Mononuclear cell (primary cell): ENCODE results near the gene AUTS2. TPM values are rescaled to one million over a fixed set of nuclear protein-coding genes. Genes with fewer than 3 reads are reported as not detected.

ENCODE experiments used
- H3K27me3 ChIP-seq: 2 replicates; pipeline ENCODE4 v1.6.0; 2011; ENCODE audit warnings: low read length, control low read depth; ENCODE audit not compliant: insufficient read depth
- H3K4me1 ChIP-seq: 2 replicates; pipeline ENCODE4 v1.5.1; 2011; ENCODE audit warnings: mild to moderate bottlenecking, low read length, control low read depth; ENCODE audit not compliant: insufficient read depth
- H3K4me3 ChIP-seq: 2 replicates; pipeline ENCODE4 v1.5.1; 2011; ENCODE audit warnings: mild to moderate bottlenecking, low read length, moderate library complexity
- H3K9me3 ChIP-seq: 2 replicates; pipeline ENCODE4 v1.5.1; 2011; ENCODE audit warnings: low read depth, mild to moderate bottlenecking, control low read depth, low read length
- total RNA-seq: library from RNA; depleted of rRNA; stranded (reverse); fragments of >200 nt; gene quantifications from one replicate; pipeline ENCODE4 v1.2.3, GENCODE V29; 2012

The AUTS2 gene
- total RNA-seq, 1 donor = 16.5 TPM

DNA sequence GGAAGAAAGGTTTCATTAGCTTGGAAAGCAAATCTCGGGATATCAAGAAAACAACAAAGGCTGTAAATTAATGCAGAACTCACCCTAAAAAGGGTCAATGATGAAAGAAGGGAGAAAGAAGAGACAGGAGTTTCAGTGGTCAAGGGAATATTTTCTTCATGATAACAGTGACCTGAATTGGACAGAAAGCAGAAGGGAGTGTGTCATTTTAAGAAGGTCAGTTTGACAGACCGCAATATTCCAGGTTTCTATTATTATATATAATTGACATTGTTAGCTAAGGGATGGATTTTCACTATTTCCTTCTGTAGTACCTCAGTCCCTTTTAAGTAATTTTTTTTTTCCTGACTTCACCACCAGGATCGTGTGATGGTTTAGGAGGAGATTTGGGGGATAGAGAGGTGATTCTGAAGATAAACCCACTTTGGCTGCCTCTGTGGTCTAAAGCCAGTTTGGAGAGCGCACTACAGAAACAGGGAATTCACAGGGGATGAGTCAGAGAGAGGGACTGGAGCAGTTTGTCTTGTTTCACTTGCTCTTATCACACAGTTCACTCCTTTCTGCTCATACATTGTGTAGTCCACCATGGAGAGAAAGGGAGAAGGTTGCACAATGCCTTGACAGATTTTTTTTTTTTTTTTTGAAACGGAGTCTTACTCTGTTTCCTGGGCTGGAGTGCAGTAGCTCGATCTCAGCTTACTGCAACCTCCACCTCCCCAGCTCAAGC lies 417.9 kb downstream of the AUTS2 start:
- Histone ChIP-seq H3K9me3 (no peaks in the 10 kb centered on the region), H3K4me1 (no peaks in the 10 kb centered on the region), H3K4me3 (no peak overlapping the region), H3K27me3 (no peaks in the 10 kb centered on the region)

DNA sequence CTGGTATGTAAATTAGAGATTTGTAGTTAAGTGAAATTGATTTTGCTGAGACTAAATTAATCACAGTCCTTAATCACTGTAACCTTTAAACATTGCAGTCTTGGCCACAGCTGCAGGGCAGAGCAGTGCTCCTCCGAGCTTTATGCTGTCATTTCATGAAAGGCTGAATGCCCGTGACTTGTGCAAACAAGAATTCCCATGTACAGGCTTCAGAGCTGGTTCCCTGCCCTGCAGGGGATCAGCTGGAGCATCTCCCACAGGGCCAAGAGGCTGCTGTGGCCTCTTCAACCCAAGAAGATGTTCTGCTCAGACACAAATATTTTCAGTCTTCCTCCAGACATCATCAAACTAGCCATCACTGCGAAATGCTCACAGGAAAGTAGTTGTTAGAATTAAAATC lies 419.1 kb downstream of the AUTS2 start:
- no peak overlapping the region for H3K4me3 ChIP-seq
- H3K4me1 ChIP-seq = no peaks in the 10 kb centered on the region
- H3K27me3 ChIP-seq = no peaks in the 10 kb centered on the region
- H3K9me3 ChIP-seq = no peaks in the 10 kb centered on the region

DNA sequence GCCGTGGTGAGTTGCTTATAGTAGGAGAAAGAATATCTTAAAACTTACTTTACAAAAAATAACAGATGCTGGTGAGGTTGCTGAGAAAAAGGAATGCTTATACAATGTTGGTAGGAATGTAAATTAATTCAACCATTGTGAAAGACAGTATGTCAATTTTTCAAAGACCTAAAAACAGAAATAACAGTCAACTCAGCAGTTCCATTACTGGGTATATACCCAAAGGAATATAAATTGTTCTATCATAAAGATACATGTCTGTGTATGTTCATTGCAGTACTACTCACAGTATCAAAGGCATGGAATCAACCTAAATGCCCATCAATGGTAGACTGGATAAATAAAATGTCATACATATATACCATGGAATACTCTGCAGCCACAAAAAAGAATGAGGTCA lies 420.4 kb downstream of the AUTS2 start:
- H3K27me3 ChIP-seq = no peaks in the 10 kb centered on the region
- H3K9me3 ChIP-seq = no peaks in the 10 kb centered on the region
- H3K4me3 ChIP-seq = no peak overlapping the region
- H3K4me1 ChIP-seq = no peaks in the 10 kb centered on the region

DNA sequence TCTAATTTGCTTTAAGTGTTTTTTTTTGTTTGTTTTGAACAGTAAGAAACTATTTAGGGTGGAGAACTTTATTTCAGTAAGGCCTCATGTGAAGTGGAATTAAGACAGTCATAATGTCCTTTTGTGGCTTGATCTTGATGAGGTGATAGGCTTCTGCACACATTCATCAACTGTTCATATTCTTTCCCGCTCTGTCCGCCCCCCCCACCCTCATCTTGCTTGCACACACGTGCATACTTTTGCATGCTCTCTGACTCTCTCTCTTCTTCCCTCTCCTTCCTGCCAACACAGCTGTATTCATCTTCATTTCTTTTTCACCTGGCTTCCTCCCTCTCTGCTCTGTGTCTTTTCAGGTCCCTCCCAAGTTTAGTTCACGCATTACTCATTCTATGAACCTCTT lies 429.6 kb downstream of the AUTS2 start:
- H3K4me3 ChIP-seq = no peak overlapping the region
- no peaks in the 10 kb centered on the region for H3K27me3 ChIP-seq
- H3K9me3 ChIP-seq = no peaks in the 10 kb centered on the region
- no peaks in the 10 kb centered on the region for H3K4me1 ChIP-seq

DNA sequence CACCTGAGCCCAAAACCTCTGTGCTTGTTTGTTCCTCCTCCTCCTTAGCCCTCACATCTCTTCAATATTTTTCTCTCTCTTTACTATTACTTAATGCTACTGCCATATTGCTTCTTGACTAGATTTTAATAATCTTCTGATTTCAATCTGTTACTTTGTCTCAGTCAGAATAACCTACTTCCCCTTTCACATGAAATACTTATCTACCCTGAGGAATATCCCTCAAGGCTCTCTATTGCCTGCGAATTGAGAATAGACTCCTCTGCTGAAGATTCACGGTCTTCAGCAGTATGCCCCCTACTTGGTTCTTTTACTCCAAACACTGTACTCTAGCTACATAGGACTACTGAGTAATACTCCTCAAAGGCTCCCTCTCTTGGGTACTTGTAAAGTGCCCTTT lies 430.3 kb downstream of the AUTS2 start:
- no peak overlapping the region for H3K4me3 ChIP-seq
- no peaks in the 10 kb centered on the region for H3K27me3 ChIP-seq
- H3K9me3 ChIP-seq = no peaks in the 10 kb centered on the region
- no peaks in the 10 kb centered on the region for H3K4me1 ChIP-seq

DNA sequence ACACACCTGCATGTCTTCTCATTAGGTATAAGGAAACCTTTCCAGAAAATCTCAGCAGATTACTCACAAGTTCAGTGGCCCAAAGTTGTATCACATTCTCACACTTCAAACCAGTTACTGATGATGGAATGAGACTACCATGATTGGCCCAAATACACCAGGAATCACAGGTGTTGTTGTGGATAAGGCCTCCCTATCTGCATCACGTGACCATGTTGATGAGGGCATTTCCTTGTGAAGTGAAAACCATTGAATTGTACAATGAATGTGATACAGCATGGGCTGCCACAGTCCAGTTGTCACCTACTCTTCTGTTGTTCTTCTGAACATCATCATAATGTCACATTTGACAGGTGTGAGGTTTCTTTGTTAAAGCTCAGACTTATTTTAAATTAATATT lies 431.7 kb downstream of the AUTS2 start:
- no peaks in the 10 kb centered on the region for H3K27me3 ChIP-seq
- no peaks in the 10 kb centered on the region for H3K9me3 ChIP-seq
- no peaks in the 10 kb centered on the region for H3K4me1 ChIP-seq
- no peak overlapping the region for H3K4me3 ChIP-seq

DNA sequence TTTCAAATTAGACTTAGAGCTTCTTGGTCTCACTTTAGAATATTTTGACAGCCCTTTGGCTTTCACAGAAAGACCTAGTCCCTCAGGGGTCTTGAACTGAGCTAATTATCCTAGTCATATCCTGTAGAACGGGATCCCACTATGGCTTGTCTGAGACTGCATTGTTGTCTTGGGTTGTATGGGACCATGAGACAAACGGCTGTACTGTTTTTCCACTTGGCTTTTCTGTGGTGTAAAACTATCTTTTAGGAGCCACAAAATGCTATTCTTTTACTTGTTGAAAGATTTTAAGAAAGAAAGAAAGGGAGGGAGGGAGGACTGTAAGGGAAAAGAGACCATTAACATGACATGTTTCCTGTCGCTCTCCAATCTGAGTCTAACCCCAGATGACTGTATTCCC lies 432.5 kb downstream of the AUTS2 start:
- Histone ChIP-seq H3K27me3 (no peaks in the 10 kb centered on the region), H3K4me3 (no peak overlapping the region), H3K4me1 (no peaks in the 10 kb centered on the region), H3K9me3 (no peaks in the 10 kb centered on the region)

DNA sequence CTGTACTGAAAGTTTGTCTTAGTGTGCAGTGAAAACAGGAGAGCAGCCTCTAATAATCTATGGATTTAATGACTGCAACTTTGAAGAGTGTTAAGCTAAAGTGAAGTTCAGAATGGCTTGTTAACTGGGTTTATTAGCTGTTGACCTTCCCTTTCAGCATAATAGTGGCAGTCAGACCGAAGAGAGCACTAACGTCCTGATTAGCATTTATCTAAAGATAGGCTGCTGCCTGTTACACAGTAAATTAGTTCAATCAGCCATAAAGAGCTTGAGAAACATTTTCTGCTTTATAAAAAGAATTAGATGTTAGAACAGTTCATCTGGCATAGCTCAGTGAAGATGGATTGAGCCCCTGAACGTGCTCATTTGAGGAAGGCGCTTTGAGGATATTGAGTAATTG lies 433.0 kb downstream of the AUTS2 start:
- no peaks in the 10 kb centered on the region for H3K4me1 ChIP-seq
- H3K9me3 ChIP-seq = no peaks in the 10 kb centered on the region
- no peak overlapping the region for H3K4me3 ChIP-seq
- no peaks in the 10 kb centered on the region for H3K27me3 ChIP-seq

DNA sequence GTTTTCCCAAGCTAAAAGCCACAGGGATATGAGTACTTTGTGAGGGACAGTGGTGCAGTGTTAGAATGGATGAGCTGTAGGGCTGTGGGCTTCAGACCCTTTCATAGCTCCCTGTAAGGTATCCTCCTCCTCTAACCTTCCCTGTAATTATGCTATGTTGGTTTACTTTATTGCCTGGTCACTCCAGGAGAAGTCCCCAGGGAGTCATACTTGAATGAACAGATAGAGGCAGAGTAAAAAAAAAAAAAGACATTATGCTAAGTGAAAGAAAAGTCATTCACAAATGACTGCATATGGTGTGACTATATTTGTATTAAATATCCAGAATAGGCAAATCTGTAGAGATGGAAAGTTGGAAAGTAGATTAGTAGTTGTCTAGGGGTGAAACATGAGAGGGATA lies 434.4 kb downstream of the AUTS2 start:
- no peak overlapping the region for H3K4me3 ChIP-seq
- no peaks in the 10 kb centered on the region for H3K4me1 ChIP-seq
- no peaks in the 10 kb centered on the region for H3K27me3 ChIP-seq

DNA sequence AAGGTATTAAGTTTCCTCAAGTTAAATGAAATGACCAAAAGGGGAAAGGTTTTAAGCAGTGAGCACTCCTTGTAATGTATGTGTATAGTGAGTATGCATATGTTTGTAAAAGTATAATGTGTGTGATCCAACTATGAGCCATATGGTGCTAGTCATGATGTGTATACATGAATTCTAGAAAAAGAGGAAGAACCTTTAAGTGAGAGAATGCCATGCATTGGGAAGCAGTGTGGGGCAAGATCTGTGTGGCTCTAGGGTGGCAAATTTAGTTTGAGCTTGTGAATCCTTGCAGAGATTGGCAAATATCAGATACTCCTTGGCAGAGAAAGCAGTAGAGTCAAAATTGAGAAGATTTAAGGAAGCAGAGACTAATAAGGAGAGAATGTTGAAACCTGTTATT lies 435.0 kb downstream of the AUTS2 start:
- Histone ChIP-seq H3K27me3 (no peaks in the 10 kb centered on the region), H3K9me3 (no peaks in the 10 kb centered on the region), H3K4me1 (no peaks in the 10 kb centered on the region), H3K4me3 (no peak overlapping the region)

More for the DNA sequence above, 434.4 kb downstream of the AUTS2 start:
- H3K9me3 ChIP-seq = no peaks in the 10 kb centered on the region

DNA sequence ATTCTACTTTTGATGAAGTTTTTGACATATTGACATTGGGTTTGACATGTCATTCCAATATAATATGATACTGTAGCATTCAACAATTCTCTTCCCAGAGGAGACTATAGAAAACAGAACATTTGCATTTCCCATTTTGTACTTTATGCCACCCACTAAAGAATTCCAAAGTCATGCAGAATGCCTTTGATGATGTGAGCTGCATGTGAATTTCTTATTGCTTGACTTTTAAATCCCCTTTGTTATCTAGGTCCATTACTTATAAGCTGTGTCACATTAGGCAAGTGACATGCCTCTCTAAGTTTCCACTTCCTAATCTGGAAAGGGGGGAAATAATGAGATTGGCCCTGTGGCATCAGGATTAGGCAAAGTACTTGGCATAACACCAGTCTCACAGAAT lies 436.7 kb downstream of the AUTS2 start:
- H3K4me3 ChIP-seq = no peak overlapping the region
- H3K27me3 ChIP-seq = no peaks in the 10 kb centered on the region
- H3K9me3 ChIP-seq = no peaks in the 10 kb centered on the region
- no peaks in the 10 kb centered on the region for H3K4me1 ChIP-seq

DNA sequence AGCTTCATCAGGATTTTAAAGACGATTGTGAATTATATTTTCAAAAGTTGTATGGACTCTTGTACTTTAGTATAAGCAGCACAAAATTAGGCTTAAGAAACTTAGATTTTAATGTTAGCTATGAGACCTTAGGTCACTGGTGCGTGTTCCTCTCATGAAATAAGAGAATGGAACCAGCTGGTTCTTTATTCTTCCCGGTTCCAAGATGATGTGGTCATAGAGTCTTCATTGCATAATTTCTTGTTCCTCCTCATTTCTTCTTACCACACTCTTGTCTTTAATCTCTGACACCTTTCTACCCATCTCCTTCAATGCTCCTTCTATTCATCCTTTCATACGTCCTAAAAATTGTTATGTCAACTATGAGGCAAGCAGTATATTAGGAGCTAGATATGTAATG lies 437.2 kb downstream of the AUTS2 start:
- no peaks in the 10 kb centered on the region for H3K27me3 ChIP-seq
- H3K4me3 ChIP-seq = no peak overlapping the region
- no peaks in the 10 kb centered on the region for H3K4me1 ChIP-seq
- H3K9me3 ChIP-seq = no peaks in the 10 kb centered on the region

DNA sequence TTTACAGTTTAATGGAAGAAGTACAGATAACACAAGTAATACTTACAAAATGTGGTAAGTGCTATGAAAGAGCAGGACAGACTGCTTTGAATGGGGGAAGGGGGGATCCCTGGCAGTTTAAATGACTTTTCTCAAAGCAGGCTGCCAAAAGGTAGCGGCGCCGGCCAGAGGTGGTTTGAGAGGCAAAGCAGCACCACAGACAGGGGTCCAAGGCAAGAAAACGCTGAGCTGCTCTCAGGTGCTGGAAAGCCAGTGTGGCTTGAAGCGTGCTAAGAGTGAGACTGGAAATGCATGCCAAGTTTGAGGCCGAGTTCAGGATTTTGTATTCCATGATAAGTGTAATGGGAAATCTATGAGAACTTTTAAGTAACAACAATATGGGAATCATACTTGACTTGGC lies 437.7 kb downstream of the AUTS2 start:
- Histone ChIP-seq H3K27me3 (no peaks in the 10 kb centered on the region), H3K9me3 (no peaks in the 10 kb centered on the region), H3K4me3 (no peak overlapping the region), H3K4me1 (no peaks in the 10 kb centered on the region)

DNA sequence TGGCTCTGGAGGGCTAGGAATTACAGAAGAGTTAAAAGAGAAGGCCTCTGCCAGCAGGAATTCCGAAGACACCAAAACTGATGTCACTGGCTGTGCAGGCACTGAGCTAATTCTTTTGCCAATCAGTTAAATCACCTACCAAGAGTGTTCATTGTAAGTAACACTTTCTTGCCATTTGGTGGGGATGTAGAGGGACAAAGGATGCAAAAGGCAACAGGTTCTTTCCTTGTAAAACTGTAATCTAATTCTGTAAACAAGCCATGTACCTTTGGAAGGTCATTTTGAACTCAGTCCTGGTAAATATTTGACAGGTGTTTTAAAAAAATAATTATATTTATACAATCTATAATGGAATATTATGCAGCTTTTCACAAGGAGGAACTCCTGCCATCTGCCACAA lies 438.4 kb downstream of the AUTS2 start:
- H3K4me1 ChIP-seq = no peaks in the 10 kb centered on the region
- no peaks in the 10 kb centered on the region for H3K9me3 ChIP-seq
- no peak overlapping the region for H3K4me3 ChIP-seq
- H3K27me3 ChIP-seq = no peaks in the 10 kb centered on the region

DNA sequence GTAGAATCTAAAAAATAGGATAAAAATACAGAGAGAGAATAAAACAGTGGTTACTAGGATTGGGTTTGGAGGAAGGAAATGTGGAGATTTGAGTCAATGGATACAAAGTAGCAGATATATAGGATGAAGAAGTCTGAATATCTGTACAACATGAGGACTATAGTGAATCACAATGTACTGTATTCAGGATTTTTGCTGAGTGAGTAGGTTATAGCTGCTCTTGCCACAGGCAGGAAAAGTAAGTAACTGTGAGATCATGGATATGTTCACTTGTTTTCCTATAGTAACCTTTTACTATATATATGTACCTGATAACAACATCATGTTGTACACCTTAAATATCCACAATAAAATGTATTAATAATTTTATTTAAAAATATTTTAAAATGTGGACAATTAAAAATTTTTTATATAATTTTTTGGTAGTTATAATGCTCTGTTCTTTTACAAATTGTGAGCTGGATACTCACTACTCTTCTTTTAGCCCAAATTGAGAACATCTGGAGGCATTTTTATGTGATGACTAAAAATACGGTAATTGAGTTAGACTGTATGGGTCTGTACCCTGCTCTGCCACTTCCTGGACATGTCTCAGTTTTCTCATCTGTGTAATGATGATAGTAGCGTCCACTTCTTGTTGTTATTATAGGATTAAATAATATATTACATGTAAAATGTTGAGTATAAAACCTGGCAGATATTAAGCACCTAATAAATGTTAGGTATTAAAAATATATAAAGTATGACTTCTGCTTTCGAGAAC lies 439.1 kb downstream of the AUTS2 start:
- Histone ChIP-seq H3K27me3 (no peaks in the 10 kb centered on the region), H3K4me1 (no peaks in the 10 kb centered on the region), H3K9me3 (no peaks in the 10 kb centered on the region), H3K4me3 (no peak overlapping the region)

DNA sequence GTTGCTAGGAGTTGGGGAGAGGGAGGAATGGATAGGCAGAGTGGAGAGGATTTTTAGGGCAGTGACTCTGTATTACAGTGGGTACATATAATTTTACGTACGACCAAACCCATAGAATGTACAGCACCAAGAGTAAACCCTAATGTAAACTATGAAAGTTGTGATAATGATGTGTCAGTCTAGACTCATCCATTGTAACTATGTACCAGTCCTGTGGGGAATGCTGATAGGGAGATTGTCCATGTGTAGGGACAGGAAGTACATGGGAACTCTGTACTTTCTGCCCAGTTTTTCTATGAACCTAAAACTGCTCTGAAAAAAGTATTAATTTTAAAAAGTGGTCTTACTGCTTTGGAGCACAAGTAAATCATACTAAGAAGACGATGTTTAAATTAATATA lies 441.8 kb downstream of the AUTS2 start:
- no peaks in the 10 kb centered on the region for H3K9me3 ChIP-seq
- H3K4me3 ChIP-seq = no peak overlapping the region
- no peaks in the 10 kb centered on the region for H3K4me1 ChIP-seq
- no peaks in the 10 kb centered on the region for H3K27me3 ChIP-seq
